DOHH2 (cell line): ENCODE results near the gene DACT3.

Source experiments
- CTCF ChIP-seq: fragments of 200-600 bp; sonication (generic); IDR thresholded peaks from one replicate; pipeline ENCODE4 v1.5.1; 2014; ENCODE audit warnings: antibody characterized with exemption, mild to moderate bottlenecking, low read depth, low read length; ENCODE audit not compliant: poor library complexity, severe bottlenecking
- EZH2phosphoT487 ChIP-seq: fragments of 200-600 bp; sonication (generic); IDR thresholded peaks from 2 replicates; pipeline ENCODE4 v1.6.1; 2017; ENCODE audit warnings: borderline replicate concordance, mild to moderate bottlenecking, antibody characterized with exemption, low read length, moderate library complexity, mixed read lengths

- no peak for TF ChIP-seq CTCF
- TF ChIP-seq EZH2phosphoT487 = no peak
Measured at GRCh38 chr19:46610851-46611770, 49.9 kb downstream of the DACT3 start.
